AG04449 (cell line): ENCODE data around the gene SVEP1.
"Not testable (repeated sequence)": the region's sequence is repeated elsewhere in the genome, so short reads cannot be mapped to it uniquely, and the experiment has no call there.

Source experiments
- CTCF ChIA-PET: fragments of 350-600 bp; formaldehyde crosslinking; extraction: SDS; loops from one replicate; lab custom pipeline; 2021; ENCODE audit warnings: antibody characterized with exemption; lab: Yijun Ruan, JAX
- POLR2A ChIA-PET: fragments of 400-600, 350-600 bp; formaldehyde crosslinking; extraction: SDS; loops from one replicate; lab custom pipeline; 2020; ENCODE audit warnings: antibody characterized with exemption, inconsistent platforms; lab: Yijun Ruan, JAX
- DNase-seq: peaks from one replicate; pipeline ENCODE4 v3.0.0-alpha.2; 2010; ENCODE audit warnings: low read depth, low spot score
- H3K4me3 ChIP-seq: 2 replicates; pipeline ENCODE4 v1.5.1; 2011; ENCODE audit warnings: low read depth, mild to moderate bottlenecking, control low read depth, low read length
- CTCF ChIP-seq: IDR thresholded peaks from one replicate; pipeline ENCODE4 v1.5.1; 2011; ENCODE audit warnings: mild to moderate bottlenecking, moderate library complexity, low read length, control low read depth, inconsistent platforms; ENCODE audit not compliant: insufficient read depth; ENCODE audit errors: missing control alignments

Gene SVEP1

GRCh38 chr9:110619831-110620230 is 40.3 kb upstream of the SVEP1 start:
- no peak for TF ChIP-seq CTCF
- POLR2A ChIA-PET, result interaction anchor here (1.0 kb wide), 1 partner anchor 363 kb away, joined by 3 read pairs; no protein-coding TSS in a partner anchor
- no peak overlapping the region for H3K4me3 ChIP-seq
- DNase-seq, result no peak
- CTCF ChIA-PET, result interaction anchor here (1.0 to 6.2 kb wide), 3 partner anchors 166 to 436 kb away, joined by 3 to 44 read pairs (median 10); no protein-coding TSS in a partner anchor

GRCh38 chr9:110615498-110615897 is 36.0 kb upstream of the SVEP1 start:
- CTCF ChIA-PET, result interaction anchor here (0.8 to 6.2 kb wide), 3 partner anchors 32 to 432 kb away, joined by 3 to 44 read pairs (median 4); no protein-coding TSS in a partner anchor
- POLR2A ChIA-PET, result no interaction called here
- no peak for DNase-seq
- no peak for TF ChIP-seq CTCF
- no peak overlapping the region for H3K4me3 ChIP-seq

GRCh38 chr9:110614576-110614975 is 35.0 kb upstream of the SVEP1 start:
- POLR2A ChIA-PET, H3K4me3 ChIP-seq, DNase-seq: not testable (repeated sequence)
- CTCF ChIA-PET, result interaction anchor here (1.9 kb wide), 1 partner anchor 32 kb away, joined by 4 read pairs; no protein-coding TSS in a partner anchor

GRCh38 chr9:110606179-110606790 is 26.7 kb upstream of the SVEP1 start:
- CTCF ChIA-PET, result interaction anchor here (1.3 kb wide), 1 partner anchor 156 kb away, joined by 3 read pairs; no protein-coding TSS in a partner anchor
- no peak for DNase-seq
- TF ChIP-seq CTCF, result no peak
- POLR2A ChIA-PET, result no interaction called here
- no peak overlapping the region for H3K4me3 ChIP-seq

- CTCF ChIA-PET, result no interaction called here
- POLR2A ChIA-PET, result no interaction called here
Observed at GRCh38 chr9:110605565-110605964, 26.0 kb upstream of the SVEP1 start.

GRCh38 chr9:110604171-110604601 is 24.6 kb upstream of the SVEP1 start:
- CTCF ChIA-PET, result interaction anchor here (1.3 to 1.7 kb wide), 2 partner anchors 19 to 388 kb away, joined by 3 to 5 read pairs; no protein-coding TSS in a partner anchor
- TF ChIP-seq CTCF, result no peak
- POLR2A ChIA-PET, result interaction anchor here (0.7 kb wide), 1 partner anchor 13 kb away, joined by 3 read pairs; no protein-coding TSS in a partner anchor
- no peak for DNase-seq
- no peak overlapping the region for H3K4me3 ChIP-seq

More at GRCh38 chr9:110605565-110605964, 26.0 kb upstream of the SVEP1 start:
- no peak for TF ChIP-seq CTCF
- no peak overlapping the region for H3K4me3 ChIP-seq
- DNase-seq, result no peak
